Esophagus squamous epithelium (tissue), 5 donors: Measurements from ENCODE around the gene IGSF9. TPM values are rescaled to one million over a fixed set of nuclear protein-coding genes. Genes with fewer than 3 reads are reported as not detected.
A peak's percentile ranks its signal among the peaks of the same experiment; 100 is the strongest.
"Not testable (repeated sequence)": the region's sequence is repeated elsewhere in the genome, so short reads cannot be mapped to it uniquely, and the experiment has no call there.

ENCODE experiments used
- DNase-seq: peaks from one replicate; lab custom pipeline; 2025; lab: John Stamatoyannopoulos, UW
- H3K27ac ChIP-seq, 4 donors: fragments of 200-600 bp; sonication (generic); one replicate each; pipeline ENCODE4 v1.5.1; 2016 to 2019; ENCODE audit warnings: mild to moderate bottlenecking in 1 of 4
- H3K27me3 ChIP-seq, 4 donors: fragments of 200-600 bp; sonication (generic); 1 replicate in 3 of 4; 2 replicates in 1 of 4; pipeline versions ENCODE4 v1.5.1 to v1.6.0; 2017 to 2021; ENCODE audit warnings: antibody characterized with exemption in 1 of 4
- H3K36me3 ChIP-seq, 3 donors: fragments of 200-600 bp; sonication (generic); one replicate each; pipeline ENCODE4 v1.5.1; 2016 to 2019
- H3K4me1 ChIP-seq, 3 donors: fragments of 200-600 bp; sonication (generic); one replicate each; pipeline ENCODE4 v1.5.1; 2017 to 2019
- H3K4me3 ChIP-seq, 4 donors: fragments of 200-600 bp; sonication (generic); 1 replicate in 3 of 4; 2 replicates in 1 of 4; pipeline ENCODE4 v1.5.1; 2016 to 2019; ENCODE audit warnings: mild to moderate bottlenecking in 2 of 4, moderate library complexity in 1 of 4
- H3K9me3 ChIP-seq, 3 donors: fragments of 200-600 bp; sonication (generic); one replicate each; pipeline ENCODE4 v1.5.1; 2016 to 2019
- POLR2A ChIP-seq, 4 donors: fragments of 450-650 bp; IDR thresholded peaks; one replicate each; pipeline ENCODE4 v1.6.1; 2017; ENCODE audit warnings: antibody characterized with exemption in 4 of 4, mild to moderate bottlenecking in 4 of 4, moderate library complexity in 3 of 4
- WGBS, 2 donors: methylation state at CpG; one replicate each; pipeline ENCODE4 v1.1.5; 2018; 5-methylcytosine and 5-hydroxymethylcytosine counted together
- intact Hi-C: fragments of 100-400 bp; cut with DNase I; formaldehyde crosslinking; loops from one replicate; pipeline ENCODE4 v1.15.0; 2022
- total RNA-seq, 4 donors: library from RNA; depleted of rRNA; stranded (reverse); fragments of >200 nt; gene quantifications; one replicate each; pipeline ENCODE4 v1.1.0, GENCODE V29; 2016
- TF ChIP-seq, protein P1 (sequence below), 6 experiments: fragments of 450-650 bp in 4 of 6; fragments of 200-600 bp in 2 of 6; sonication (generic) in 2 of 6; IDR thresholded peaks; one replicate each; pipeline ENCODE4 v1.5.1; 2016 to 2019; ENCODE audit warnings: antibody characterized with exemption in 6 of 6, mild to moderate bottlenecking in 4 of 6, moderate library complexity in 4 of 6
- donor health status: DM: yes; HTN: yes; CAD: no.

The IGSF9 gene
- total RNA-seq, 4 donors from 2014 or later = 4.2 to 12.0 (median 8.8) TPM

DNA sequence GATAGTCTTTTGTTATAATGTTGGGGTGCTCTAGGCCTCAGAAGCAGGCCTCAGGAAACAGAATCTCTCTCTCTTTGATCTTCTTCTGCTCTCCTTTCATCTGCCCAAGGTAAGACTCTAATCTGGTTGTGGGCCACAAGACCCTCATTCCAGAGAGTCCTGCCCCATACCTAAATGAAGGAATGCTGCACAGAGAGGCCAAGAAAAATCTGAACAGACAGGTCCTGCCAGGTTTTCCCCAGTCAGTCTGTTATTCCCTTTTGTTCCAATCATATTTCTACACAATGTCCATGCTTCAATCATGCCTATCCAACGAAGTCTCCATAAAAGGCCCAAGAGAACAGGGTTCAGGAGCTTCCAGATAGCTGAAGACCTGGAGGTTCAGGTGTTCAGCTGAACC is 38.5 kb downstream of the IGSF9 start:
- intact Hi-C loops = no loop called here
- TF ChIP-seq, protein P1, sequence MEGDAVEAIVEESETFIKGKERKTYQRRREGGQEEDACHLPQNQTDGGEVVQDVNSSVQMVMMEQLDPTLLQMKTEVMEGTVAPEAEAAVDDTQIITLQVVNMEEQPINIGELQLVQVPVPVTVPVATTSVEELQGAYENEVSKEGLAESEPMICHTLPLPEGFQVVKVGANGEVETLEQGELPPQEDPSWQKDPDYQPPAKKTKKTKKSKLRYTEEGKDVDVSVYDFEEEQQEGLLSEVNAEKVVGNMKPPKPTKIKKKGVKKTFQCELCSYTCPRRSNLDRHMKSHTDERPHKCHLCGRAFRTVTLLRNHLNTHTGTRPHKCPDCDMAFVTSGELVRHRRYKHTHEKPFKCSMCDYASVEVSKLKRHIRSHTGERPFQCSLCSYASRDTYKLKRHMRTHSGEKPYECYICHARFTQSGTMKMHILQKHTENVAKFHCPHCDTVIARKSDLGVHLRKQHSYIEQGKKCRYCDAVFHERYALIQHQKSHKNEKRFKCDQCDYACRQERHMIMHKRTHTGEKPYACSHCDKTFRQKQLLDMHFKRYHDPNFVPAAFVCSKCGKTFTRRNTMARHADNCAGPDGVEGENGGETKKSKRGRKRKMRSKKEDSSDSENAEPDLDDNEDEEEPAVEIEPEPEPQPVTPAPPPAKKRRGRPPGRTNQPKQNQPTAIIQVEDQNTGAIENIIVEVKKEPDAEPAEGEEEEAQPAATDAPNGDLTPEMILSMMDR (IDR thresholded peaks at IDR 0.05) = no peak
- no peak for TF ChIP-seq POLR2A (IDR thresholded peaks at IDR 0.05)
- Histone ChIP-seq H3K36me3 (no peaks in the 10 kb centered on the region), H3K27ac (no peak overlapping the region), H3K4me1 (peaks cover 7 to 26% (median 13%) of the 10 kb centered on the region in 3 donors), H3K4me3 (no peak overlapping the region), H3K27me3 (no peaks in the 10 kb centered on the region), H3K9me3 (no peaks in the 10 kb centered on the region)
- no peak for DNase-seq
- WGBS, 2 donors = 50 to 59% methylated on average over 1 of the region's 1 CpG

DNA sequence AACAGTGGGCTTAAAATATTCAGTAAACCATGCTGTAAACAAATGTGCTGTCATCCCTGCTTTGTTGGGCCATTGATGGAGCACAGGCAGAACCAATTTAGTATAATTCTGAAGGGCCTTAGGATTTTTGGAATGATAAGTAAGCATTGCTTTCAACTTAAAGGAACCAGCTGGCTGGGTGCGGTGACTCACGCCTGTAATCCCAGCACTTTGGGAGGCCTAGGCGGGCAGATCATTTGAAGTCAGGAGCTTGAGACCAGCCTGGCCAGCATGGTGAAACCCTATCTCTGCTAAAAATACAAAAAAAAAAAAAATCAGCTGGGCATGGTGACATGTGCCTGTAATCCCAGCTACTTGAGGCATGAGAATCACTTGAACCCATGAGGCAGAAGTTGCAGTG is 41.4 kb downstream of the IGSF9 start:
- H3K9me3 ChIP-seq, DNase-seq, H3K27ac ChIP-seq, H3K27me3 ChIP-seq, intact Hi-C loops, H3K36me3 ChIP-seq, H3K4me3 ChIP-seq: not testable (repeated sequence)
- 58 to 67% methylated on average over 3 of the region's 3 CpGs for WGBS, 2 donors
- peaks cover 18 to 31% (median 19%) of the 10 kb centered on the region in 3 donors for H3K4me1 ChIP-seq

DNA sequence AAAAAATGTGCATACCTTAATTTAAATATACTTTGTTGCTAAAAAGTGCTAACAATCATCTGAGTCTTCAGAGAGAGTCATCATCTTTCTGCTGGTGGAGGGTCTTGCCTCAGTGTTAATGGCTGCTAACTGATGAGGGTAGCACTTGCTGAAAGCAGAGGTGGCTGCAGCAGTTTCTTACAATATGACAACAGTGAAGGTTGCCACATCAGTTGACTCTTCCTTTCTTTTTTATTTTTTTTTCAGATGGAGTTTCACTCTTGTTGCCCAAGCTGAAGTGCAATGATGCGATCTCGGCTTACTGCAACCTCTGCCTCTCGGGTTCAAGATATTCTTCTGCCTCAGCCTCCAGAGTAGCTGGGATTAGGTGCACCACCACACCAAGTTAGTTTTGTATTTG is 42.9 kb downstream of the IGSF9 start:
- Histone ChIP-seq H3K4me3 (no peak overlapping the region), H3K9me3 (no peaks in the 10 kb centered on the region), H3K36me3 (no peaks in the 10 kb centered on the region), H3K27ac (no peak overlapping the region), H3K4me1 (peaks cover 18 to 35% (median 19%) of the 10 kb centered on the region in 3 donors), H3K27me3 (no peaks in the 10 kb centered on the region)
- no peak for DNase-seq
- 75 to 80% methylated on average over 3 of the region's 3 CpGs for WGBS, 2 donors
- intact Hi-C loops = no loop called here
- no peak for TF ChIP-seq POLR2A (IDR thresholded peaks at IDR 0.05)
- TF ChIP-seq, protein P1 (IDR thresholded peaks at IDR 0.05) = no peak

DNA sequence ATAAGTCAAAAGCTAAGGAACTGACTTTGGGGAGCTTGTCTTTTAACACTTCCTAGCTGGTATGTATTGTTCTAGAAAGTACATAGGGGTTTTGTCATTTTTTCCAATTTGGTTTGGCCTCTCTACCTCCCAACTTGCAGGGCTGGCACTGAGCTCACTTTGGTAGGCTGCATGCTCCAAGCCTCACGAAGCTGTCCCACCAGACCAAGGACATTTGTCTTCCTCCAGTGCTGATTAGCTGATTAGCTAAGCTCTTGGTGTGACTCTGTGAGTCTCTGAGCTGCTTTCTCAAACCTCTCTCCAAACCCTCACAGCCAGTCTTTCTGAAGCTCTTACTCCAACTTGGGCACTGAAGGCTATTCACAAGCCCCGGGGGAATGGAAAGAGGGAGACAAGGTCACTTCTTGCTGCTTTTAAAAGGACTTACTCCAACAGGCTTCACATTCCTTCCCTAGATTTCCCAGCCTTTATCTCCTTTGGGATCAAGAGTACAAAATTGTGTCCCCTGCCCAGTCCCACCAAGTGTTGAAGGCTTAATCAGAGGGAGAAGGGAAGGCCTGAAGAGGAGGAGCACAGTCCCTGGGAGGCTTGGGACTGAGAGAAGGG is 44.6 kb downstream of the IGSF9 start:
- TF ChIP-seq, protein P1 (IDR thresholded peaks at IDR 0.05) = no peak
- TF ChIP-seq POLR2A (IDR thresholded peaks at IDR 0.05) = no peak
- intact Hi-C loops = no loop called here
- Histone ChIP-seq H3K4me3 (no peak overlapping the region), H3K4me1 (peaks cover 18 to 45% (median 24%) of the 10 kb centered on the region in 3 donors), H3K27ac (peak overlapping the region; percentile 77 to 89 (median 82)), H3K9me3 (no peaks in the 10 kb centered on the region), H3K36me3 (no peaks in the 10 kb centered on the region), H3K27me3 (no peaks in the 10 kb centered on the region)
- 40 to 52% methylated on average over 2 of the region's 2 CpGs for WGBS, 2 donors
- no peak for DNase-seq

DNA sequence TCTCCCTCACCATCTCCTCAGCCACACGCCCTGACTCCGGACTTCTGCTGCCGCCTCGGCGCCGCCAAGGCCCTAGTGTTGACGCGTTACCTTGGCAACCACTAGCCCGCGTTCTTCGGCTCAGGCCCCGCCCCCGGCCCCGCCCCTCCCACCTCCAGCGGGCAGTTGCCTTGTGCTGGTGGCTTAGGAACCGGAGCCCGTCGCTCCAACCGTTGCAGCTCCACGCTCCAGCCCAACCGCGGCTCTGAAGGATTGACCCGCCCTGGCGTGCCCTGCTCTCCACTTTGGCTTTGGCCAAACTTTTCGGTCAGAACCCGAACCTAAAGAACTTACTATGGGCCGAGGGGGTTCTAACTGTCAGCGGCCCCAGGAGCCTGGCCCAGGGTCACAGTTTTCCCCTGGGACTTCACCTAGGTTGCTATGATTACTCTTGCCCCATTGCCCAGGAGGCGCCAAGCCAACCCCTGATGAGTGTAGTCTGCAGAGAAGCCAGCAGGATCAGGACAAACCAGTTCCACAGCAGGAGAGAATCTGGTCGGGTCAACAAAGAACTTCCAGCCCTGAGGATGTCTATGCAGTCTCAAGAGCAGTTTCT is 45.2 kb downstream of the IGSF9 start, which contains the start of gene CFAP45:
Gene CFAP45 (minus strand): TSS at position 80 of the 595 bp plus-strand sequence. CDS start 67 bp downstream, at position 13.
- H3K27me3 ChIP-seq = no peaks in the 10 kb centered on the region
- H3K4me3 ChIP-seq = peak within 1 kb of the TSS in 3 of 4 donors; percentile 18 to 52 (median 31)
- intact Hi-C loops = no loop called here
- TF ChIP-seq, protein P1 (IDR thresholded peaks at IDR 0.05) = peak in 1 of 6 experiments; percentile 6
- TF ChIP-seq POLR2A (IDR thresholded peaks at IDR 0.05) = no peak
- 2 to 5% methylated on average over 4 to 10 of the region's 30 CpGs for WGBS, 2 donors
- H3K36me3 ChIP-seq = no peaks in the 10 kb centered on the region
- no peaks in the 10 kb centered on the region for H3K9me3 ChIP-seq
- DNase-seq = no peak
- peaks cover 18 to 52% (median 24%) of the 10 kb centered on the region in 3 donors for H3K4me1 ChIP-seq
- H3K27ac ChIP-seq = peak within 1 kb of the TSS; percentile 77 to 89 (median 82)

DNA sequence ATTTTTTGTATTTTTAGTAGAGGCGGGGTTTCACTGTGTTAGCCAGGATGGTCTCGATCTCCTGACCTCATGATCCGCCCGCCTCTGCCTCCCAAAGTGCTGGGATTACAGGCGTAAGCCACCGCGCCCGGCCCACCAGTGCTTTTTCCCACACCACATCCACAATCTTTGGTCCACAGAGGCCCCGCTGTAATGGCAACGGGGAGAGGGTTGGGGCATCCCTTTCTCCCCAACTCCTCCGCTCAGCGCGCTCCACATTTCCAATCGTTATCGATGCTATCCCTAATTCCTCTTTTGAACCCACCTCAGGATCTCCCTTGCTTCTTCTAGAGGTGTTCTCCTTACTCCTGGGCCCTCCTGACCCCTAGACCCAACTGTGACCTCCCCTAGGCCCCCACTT is 45.8 kb downstream of the IGSF9 start:
- DNase-seq = not testable (repeated sequence)

More for the DNA sequence above, 45.8 kb downstream of the IGSF9 start:
- intact Hi-C loops, H3K9me3 ChIP-seq, H3K27me3 ChIP-seq, H3K36me3 ChIP-seq: not testable (repeated sequence)
- 88 to 91% methylated on average over 12 to 14 of the region's 15 CpGs for WGBS, 2 donors
- peaks cover 18 to 53% (median 24%) of the 10 kb centered on the region in 3 donors for H3K4me1 ChIP-seq
- peak overlapping the region; percentile 77 to 89 (median 82) for H3K27ac ChIP-seq
- peak overlapping the region in 3 of 4 donors; percentile 18 to 52 (median 31) for H3K4me3 ChIP-seq
